Activated gamma-delta T cell treated with anti-CD3 and anti-CD28 coated beads, Interleukin-2, amount 50 U/mL, for 16 hours (primary cell): ENCODE data around the gene SIL1.
"Not testable (repeated sequence)": the region's sequence is repeated elsewhere in the genome, so short reads cannot be mapped to it uniquely, and the experiment has no call there.

Experiments used
- DNase-seq: peaks from one replicate; pipeline ENCODE4 v3.0.0-alpha.2; 2020; ENCODE audit warnings: low read depth

Gene SIL1

GRCh38 chr5:139197710-139198669, at the start of gene SIL1:
SIL1 (minus strand) TSS chr5:139198368; CDS start chr5:139127843, 70,525 bp downstream.
- peak; percentile 94 for DNase-seq

- no peak for DNase-seq
Observed at GRCh38 chr5:139246394-139246793, 48.2 kb upstream of the SIL1 start.

- DNase-seq, result no peak
Observed at GRCh38 chr5:139245637-139246339, 47.6 kb upstream of the SIL1 start.

- no peak for DNase-seq
Observed at GRCh38 chr5:139243425-139243970, 45.3 kb upstream of the SIL1 start.

GRCh38 chr5:139241139-139241538, 43.0 kb upstream of the SIL1 start:
- no peak for DNase-seq

- no peak for DNase-seq
Observed at GRCh38 chr5:139236479-139236878, 38.3 kb upstream of the SIL1 start.

GRCh38 chr5:139232147-139232724, 34.1 kb upstream of the SIL1 start:
- DNase-seq, result no peak

GRCh38 chr5:139228201-139228803, 30.1 kb upstream of the SIL1 start:
- DNase-seq, result no peak

- DNase-seq, result no peak
Observed at GRCh38 chr5:139226131-139226530, 28.0 kb upstream of the SIL1 start.

GRCh38 chr5:139223481-139223880, 25.3 kb upstream of the SIL1 start:
- DNase-seq, result no peak

- DNase-seq, result no peak
Observed at GRCh38 chr5:139222346-139222745, 24.2 kb upstream of the SIL1 start.

- not testable (repeated sequence) for DNase-seq
Observed at GRCh38 chr5:139218038-139218437, 19.9 kb upstream of the SIL1 start.

- DNase-seq, result no peak
Observed at GRCh38 chr5:139215107-139215975, 17.2 kb upstream of the SIL1 start.

GRCh38 chr5:139214646-139215045, 16.5 kb upstream of the SIL1 start:
- DNase-seq, result no peak

- no peak for DNase-seq
Observed at GRCh38 chr5:139212906-139213305, 14.7 kb upstream of the SIL1 start.

GRCh38 chr5:139212486-139212885, 14.3 kb upstream of the SIL1 start:
- DNase-seq, result no peak

- no peak for DNase-seq
Observed at GRCh38 chr5:139210585-139210984, 12.4 kb upstream of the SIL1 start.

GRCh38 chr5:139207297-139208000, 9.3 kb upstream of the SIL1 start:
- no peak for DNase-seq

- no peak for DNase-seq
Observed at GRCh38 chr5:139205586-139205985, 7.4 kb upstream of the SIL1 start.

- DNase-seq, result no peak
Observed at GRCh38 chr5:139205124-139205523, 7.0 kb upstream of the SIL1 start.
